Right ventricle myocardium inferior (tissue), 1 donor: ENCODE results near the gene MYO16. TPM values are rescaled to one million over a fixed set of nuclear protein-coding genes. Genes with fewer than 3 reads are reported as not detected.
A peak's percentile ranks its signal among the peaks of the same experiment; 100 is the strongest.
"Not testable (repeated sequence)": the region's sequence is repeated elsewhere in the genome, so short reads cannot be mapped to it uniquely, and the experiment has no call there.

Experiments used
- ATAC-seq: fragments of 200-7000 bp; cut with Tn5 transposase; one replicate; pipeline ENCODE4 v1.9.1; 2020; ENCODE audit warnings: mild to moderate bottlenecking, moderate library complexity
- DNase-seq: peaks from one replicate; pipeline ENCODE4 v3.0.0; 2021; ENCODE audit errors: missing footprints
- intact Hi-C: fragments of 100-400 bp; cut with DNase I; formaldehyde crosslinking; loops from one replicate; pipeline ENCODE4 v1.11.0; 2022
- total RNA-seq: library from RNA; stranded (reverse); fragmentation: NEBNext Ultra II Directional; extraction: Animal tissue kit (Norgen Biotek cat#: 25700); gene quantifications from one replicate; pipeline ENCODE4 v1.2.1, GENCODE V29; 2021
- donor health status: DM: no; HTN: yes; CAD: no; lungs with severe emphysema.

Gene MYO16
- total RNA-seq, 1 donor from 2014 or later = 1.4 TPM

GRCh38 chr13:108850691-108851090, 221.3 kb downstream of the MYO16 start:
- intact Hi-C loops = no loop called here
- DNase-seq (no peak), ATAC-seq (no peak)

- DNase-seq = peak; percentile 14
- no peak for ATAC-seq
- intact Hi-C loops = no loop called here
These were observed 222.2 kb downstream of the MYO16 start for GRCh38 chr13:108851660-108852059.

- intact Hi-C loops = no loop called here
- ATAC-seq = no peak
- no peak for DNase-seq
These were observed 223.6 kb downstream of the MYO16 start for GRCh38 chr13:108853031-108853430.

GRCh38 chr13:108855737-108856387, 226.5 kb downstream of the MYO16 start:
- intact Hi-C loops = no loop called here
- no peak for ATAC-seq

DNA sequence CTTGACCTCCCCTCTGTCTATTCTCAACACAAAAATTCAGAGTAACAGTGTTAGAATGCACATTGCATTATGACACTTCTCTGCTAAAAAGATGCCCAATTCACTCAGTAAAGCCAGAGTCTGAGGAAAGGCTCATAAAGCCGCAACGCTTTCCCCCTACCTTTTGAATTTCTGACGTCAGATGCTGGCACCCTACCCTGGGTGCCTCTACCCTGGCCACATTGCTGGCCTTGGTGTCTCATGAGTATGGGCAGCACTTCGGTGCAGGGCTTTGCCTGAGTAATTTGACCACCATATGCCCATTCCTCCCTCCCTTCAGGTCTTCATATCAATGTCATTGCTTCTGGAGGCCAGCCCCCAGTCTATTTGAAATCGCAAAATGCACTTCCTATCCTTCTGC, 229.3 kb downstream of the MYO16 start:
- intact Hi-C loops = no loop called here

More at GRCh38 chr13:108855737-108856387, 226.5 kb downstream of the MYO16 start:
- DNase-seq = no peak

GRCh38 chr13:108859197-108860012, 230.0 kb downstream of the MYO16 start:
- intact Hi-C loops = no loop called here
- no peak for DNase-seq
- ATAC-seq = no peak

More for the DNA sequence above, 229.3 kb downstream of the MYO16 start:
- DNase-seq = no peak
- ATAC-seq = no peak

DNA sequence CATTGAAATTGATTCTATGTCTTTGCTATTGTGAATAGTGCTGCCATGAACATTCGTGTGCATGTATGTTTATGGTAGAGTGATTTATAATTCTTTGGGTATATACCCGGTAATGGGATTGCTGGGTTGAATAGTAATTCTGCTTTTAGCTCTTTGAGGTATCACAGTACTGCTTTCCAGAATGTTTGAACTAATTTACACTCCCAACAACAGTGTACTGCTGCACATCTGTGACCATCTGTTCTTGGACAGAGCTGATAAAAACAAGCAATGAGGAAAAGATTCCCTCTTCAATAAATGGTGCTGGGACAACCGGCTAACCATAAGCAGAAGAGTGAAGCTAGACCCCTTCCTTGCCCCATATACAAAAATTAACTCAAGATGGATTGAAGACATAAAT, 231.0 kb downstream of the MYO16 start:
- ATAC-seq (no peak), DNase-seq (no peak)
- intact Hi-C loops = no loop called here

DNA sequence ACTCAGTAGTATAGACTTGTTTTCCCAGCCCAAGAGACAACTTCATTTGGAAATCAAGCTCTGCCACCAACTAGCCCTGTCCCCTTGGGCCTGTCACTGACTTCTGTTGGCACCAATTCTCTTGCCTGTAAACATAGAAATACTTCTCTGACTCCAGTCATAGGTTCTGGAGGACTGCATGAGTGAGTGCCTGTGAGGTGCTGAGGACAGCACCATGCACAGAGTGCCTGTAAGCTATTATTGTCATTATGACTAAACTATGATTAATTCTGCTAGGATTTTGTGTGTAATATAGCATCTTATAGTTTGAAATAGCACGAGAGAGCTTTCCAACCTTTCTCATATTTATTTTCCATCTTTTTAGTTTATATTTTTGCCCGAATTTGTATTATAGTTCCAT, 247.9 kb downstream of the MYO16 start:
- DNase-seq (no peak), ATAC-seq (peak; percentile 92)
- intact Hi-C loops = no loop called here

DNA sequence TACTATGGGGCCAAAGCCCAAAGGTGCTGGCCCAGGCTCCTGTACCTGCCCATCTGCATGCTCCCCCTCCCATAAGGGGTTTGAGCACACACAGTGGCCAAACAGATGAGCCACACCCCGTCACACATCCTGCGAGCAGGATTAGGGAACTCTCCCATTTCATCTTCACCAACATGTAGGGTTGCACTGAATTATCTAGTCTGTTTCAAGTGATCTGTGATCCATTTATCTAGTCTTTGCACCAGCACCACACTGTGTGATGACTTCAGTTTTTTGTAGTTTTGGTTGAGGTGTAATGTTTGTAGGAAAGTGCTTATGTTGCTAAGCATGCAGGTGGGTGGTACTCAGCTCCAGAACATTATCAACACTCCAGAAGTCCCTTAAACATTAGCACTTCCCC, 249.3 kb downstream of the MYO16 start:
- DNase-seq (no peak), ATAC-seq (no peak)
- intact Hi-C loops = no loop called here

DNA sequence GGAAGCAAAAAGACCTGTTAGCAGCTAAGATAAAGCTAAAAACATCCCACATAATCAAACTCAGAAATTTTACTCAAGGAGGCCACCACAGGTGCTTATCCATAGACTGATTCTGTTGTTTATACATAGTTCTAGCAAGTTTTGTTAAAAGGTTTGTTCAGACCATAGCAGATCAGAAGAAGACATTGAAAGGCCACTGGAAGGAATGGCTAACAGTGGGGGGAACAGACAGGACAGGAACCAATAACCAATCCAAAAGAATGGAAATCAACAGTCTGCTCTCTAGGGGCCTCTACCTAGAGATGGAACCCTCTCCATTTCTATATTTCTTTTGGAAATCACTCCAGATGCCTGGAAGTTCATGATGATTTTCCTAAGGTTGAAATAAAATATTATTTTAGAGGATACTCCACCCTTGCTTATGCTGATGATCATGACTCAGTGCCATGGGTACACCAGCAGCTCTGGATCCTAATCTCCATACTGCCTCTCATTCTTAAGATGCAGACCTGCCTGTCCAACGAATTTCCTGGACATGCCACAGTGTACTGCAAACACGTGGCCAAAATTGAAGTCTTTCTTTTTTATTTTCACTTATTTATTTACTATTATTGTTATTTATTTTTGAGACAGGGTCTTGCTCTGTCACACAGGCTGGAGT, 260.0 kb downstream of the MYO16 start:
- intact Hi-C loops = no loop called here
- ATAC-seq (no peak), DNase-seq (no peak)

DNA sequence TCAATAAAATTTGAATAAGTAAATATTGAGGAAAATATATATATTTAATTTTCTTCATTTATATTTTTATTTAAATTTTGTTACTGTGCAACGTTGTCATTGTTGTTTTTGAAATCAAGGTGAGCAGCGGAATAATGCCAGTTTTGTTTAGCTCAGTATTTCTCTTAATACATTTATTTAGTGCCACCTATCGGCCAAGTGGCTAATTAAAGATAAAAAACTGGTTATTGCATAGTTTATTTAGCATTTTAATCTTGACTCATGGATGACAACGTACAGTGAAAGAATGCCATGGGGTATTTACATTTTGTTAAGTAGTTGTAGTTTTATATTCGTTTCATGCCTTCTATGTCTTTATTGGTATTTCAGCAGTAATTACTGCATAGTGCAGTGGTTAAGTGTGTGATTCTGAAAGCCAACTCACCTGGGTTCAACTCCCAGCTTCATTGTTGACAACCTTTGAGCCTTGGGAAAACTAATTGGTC, 265.9 kb downstream of the MYO16 start:
- DNase-seq = no peak
- intact Hi-C loops = loop anchor here (1.0 to 5.0 kb wide), 3 partner anchors 286 to 572 kb away; no protein-coding TSS in a partner anchor
- no peak for ATAC-seq

DNA sequence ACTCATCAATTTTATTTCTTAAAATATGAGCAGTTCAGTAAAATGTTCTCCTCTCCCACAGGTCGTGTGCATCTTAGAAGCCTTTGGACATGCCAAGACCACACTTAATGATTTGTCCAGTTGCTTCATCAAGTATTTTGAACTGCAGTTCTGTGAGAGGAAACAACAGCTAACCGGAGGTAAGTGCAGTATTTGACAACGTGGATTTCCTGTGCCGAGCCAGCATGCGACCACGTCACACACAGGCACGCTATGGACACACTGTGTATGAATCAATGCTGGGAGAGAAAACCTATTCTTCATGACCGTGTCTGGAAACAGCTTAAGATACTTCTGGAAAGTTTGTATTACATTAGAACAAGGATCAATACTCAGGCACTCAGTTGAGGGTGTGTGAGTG, 268.5 kb downstream of the MYO16 start:
- ATAC-seq (no peak), DNase-seq (no peak)
- intact Hi-C loops = loop anchor here (5.0 kb wide), 1 partner anchor 556 kb away; no protein-coding TSS in a partner anchor

- DNase-seq (no peak), ATAC-seq (no peak)
- intact Hi-C loops = no loop called here
These were observed 273.2 kb downstream of the MYO16 start for GRCh38 chr13:108902405-108903155.

DNA sequence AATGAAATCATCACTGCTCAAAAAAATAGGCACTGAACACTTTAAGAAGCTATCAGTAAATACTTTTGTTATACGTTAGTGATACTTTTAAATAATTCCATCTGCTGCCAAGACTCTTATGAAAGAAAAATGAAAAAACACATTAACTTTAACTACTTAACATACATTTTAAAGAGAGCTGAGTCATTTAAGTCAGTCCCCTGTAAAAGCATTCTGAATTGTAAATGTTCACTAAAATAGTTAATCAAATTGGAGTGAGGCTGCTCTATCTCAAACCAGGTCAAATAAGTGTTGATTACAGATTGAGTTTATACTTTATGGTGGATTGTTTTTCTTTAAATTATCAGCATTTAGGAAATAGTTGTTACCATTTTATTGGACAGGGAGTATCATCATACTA, 274.2 kb downstream of the MYO16 start:
- DNase-seq (no peak), ATAC-seq (no peak)
- intact Hi-C loops = no loop called here

DNA sequence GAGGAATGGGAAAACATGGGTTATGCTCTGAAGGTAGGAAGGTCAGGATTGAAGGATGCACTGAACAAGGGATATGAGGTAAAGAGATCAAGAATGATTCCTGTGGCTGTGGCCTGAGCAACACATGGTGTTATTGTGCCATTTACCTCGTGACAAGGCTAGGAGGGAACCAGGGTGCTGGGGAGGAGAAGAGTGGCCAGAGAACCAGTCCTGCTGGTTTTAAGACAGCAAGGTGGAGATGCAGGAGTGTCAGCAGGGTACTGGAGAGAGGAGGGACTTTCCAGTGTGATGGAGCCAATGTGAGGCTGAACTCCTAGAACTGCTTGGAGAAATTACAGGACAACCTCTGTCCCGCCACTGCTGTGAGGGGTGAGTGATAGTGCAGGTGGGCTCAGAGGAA, 282.4 kb downstream of the MYO16 start:
- DNase-seq (no peak), ATAC-seq (no peak)
- intact Hi-C loops = no loop called here

GRCh38 chr13:108913731-108914130, 284.3 kb downstream of the MYO16 start:
- DNase-seq, ATAC-seq, intact Hi-C loops: not testable (repeated sequence)

GRCh38 chr13:108915095-108915633, 285.8 kb downstream of the MYO16 start:
- ATAC-seq (no peak), DNase-seq (no peak)
- intact Hi-C loops = no loop called here

DNA sequence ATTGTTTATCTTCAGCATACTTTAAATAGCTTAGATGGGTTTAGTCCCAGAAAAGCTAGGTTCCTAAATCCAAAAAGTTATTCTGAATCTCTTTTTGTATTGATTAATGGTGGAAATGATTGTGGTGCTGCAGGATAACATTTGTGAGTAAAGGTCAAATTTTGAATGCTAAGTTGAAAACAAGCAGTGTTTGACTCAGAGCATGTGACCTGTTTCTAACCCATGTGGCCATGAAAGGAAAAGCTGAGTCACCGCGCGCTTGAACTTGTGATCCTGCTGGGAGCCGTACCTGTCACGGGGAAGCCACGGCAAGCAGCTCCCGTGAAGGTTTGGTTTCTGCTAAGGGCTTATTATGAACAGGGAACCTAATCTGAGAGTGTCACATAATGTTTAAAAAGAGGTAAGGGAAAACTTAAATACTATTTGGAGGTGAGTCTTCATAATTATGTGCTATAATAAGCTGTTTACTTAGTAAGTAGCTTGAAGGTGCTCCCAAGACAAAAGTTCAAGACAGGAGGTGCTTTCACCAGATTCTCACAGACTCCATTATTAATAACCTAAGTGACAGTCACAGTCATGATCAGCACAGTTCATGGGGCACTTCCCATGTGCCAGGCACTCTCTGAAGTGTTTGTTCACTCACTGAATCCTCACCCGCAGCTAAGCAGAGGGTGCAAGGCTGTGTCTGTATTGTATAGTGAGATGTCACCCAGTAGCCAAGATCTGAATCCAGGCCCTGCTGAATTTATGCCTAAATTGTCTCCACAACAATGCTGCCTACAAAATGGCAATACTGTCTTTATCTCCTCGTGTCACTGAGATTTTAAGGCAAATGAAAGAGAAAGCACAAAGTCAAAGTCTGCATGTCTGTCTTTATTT, 286.5 kb downstream of the MYO16 start:
- intact Hi-C loops = no loop called here

More for the DNA sequence above, 286.5 kb downstream of the MYO16 start:
- ATAC-seq (peak; percentile 68), DNase-seq (peak; percentile 76)
